K562 (cell line): ENCODE data around the gene MRPL16. TPM values are rescaled to one million over a fixed set of nuclear protein-coding genes. Genes with fewer than 3 reads are reported as not detected.

Source experiments
- CBFA2T3 ChIP-seq: fragments of 450-650 bp; IDR thresholded peaks from 2 replicates; pipeline ENCODE4 v1.6.1; 2017
- FOSL1 ChIP-seq: fragments of 200-800 bp; sonication (Bioruptor generic); conservative IDR thresholded peaks from 2 replicates; pipeline ENCODE4 v1.6.1; 2016; ENCODE audit warnings: missing genetic modification characterization, missing compliant biosample characterization
- HSF4 ChIP-seq: fragments of 250-450 bp; sonication (Bioruptor Pico); IDR thresholded peaks from 2 replicates; pipeline ENCODE4 v2.1.2; 2022; ENCODE audit warnings: mild to moderate bottlenecking, moderate library complexity, borderline replicate concordance
- ILF3 ChIP-seq: fragments of 450-650 bp; IDR thresholded peaks from 2 replicates; pipeline ENCODE4 v1.6.1; 2018; ENCODE audit warnings: antibody characterized with exemption, mild to moderate bottlenecking, moderate library complexity, borderline replicate concordance
- KLF16 ChIP-seq: IDR thresholded peaks from 2 replicates; pipeline ENCODE4 v1.6.1; 2016; ENCODE audit warnings: antibody characterized with exemption
- NCOA1 ChIP-seq: fragments of 450-650 bp; IDR thresholded peaks from 2 replicates; pipeline ENCODE4 v1.6.1; 2016; ENCODE audit warnings: low read depth
- NR2F6 ChIP-seq: fragments of 450-650 bp; formaldehyde crosslinking; IDR thresholded peaks from 2 replicates; pipeline ENCODE4 v1.4.0; 2020; ENCODE audit warnings: mild to moderate bottlenecking
- PTBP1 ChIP-seq: fragments of 200-400 bp; formaldehyde crosslinking; IDR thresholded peaks from 2 replicates; pipeline ENCODE4 v1.6.1; 2017; ENCODE audit warnings: low read depth, low read length
- STAT5A ChIP-seq: IDR thresholded peaks from 2 replicates; pipeline ENCODE4 v1.6.1; 2012; ENCODE audit warnings: low read length, inconsistent platforms, borderline replicate concordance
- TCF3 ChIP-seq: sonication (generic); formaldehyde crosslinking; IDR thresholded peaks from 2 replicates; pipeline ENCODE4 v1.4.0; 2020; ENCODE audit warnings: mild to moderate bottlenecking, missing genetic modification reagents
- U2AF1 ChIP-seq: fragments of 200-400 bp; formaldehyde crosslinking; optimal IDR thresholded peaks from 2 replicates; pipeline ENCODE3; 2017; ENCODE audit warnings: mild to moderate bottlenecking, low read depth, low read length, moderate library complexity
- U2AF2 ChIP-seq: fragments of 200-400 bp; formaldehyde crosslinking; optimal IDR thresholded peaks from 2 replicates; pipeline ENCODE3; 2017; ENCODE audit warnings: low read depth, mild to moderate bottlenecking, low read length
- ZNF133 ChIP-seq: fragments of 250-450 bp; sonication (Bioruptor Pico); IDR thresholded peaks from 2 replicates; pipeline ENCODE4 v1.4.0; 2020; ENCODE audit warnings: mild to moderate bottlenecking
- ZNF175 ChIP-seq: fragments of 200-800 bp; sonication (Bioruptor generic); IDR thresholded peaks from 2 replicates; pipeline ENCODE4 v1.6.1; 2016; ENCODE audit warnings: low read depth, mild to moderate bottlenecking, missing genetic modification characterization, missing compliant biosample characterization
- ZNF217 ChIP-seq: sonication (generic); formaldehyde crosslinking; IDR thresholded peaks from 2 replicates; pipeline ENCODE4 v1.8.0; 2022; ENCODE audit warnings: mild to moderate bottlenecking, missing genetic modification reagents
- ZNF436 ChIP-seq: fragments of 250-450, 450-650 bp; sonication (Bioruptor Pico); formaldehyde crosslinking; IDR thresholded peaks from 2 replicates; pipeline ENCODE4 v1.7.0; 2020; ENCODE audit warnings: mild to moderate bottlenecking
- ZNF561 ChIP-seq: fragments of 450-650 bp; formaldehyde crosslinking; conservative IDR thresholded peaks from 2 replicates; pipeline ENCODE4 v1.4.0; 2020; ENCODE audit warnings: mild to moderate bottlenecking, moderate library complexity
- polyA plus RNA-seq, 8 experiments: library from polyadenylated mRNA; depleted of rRNA in 4 of 8; stranded (reverse) in 5 of 8; unstranded in 3 of 8; fragments of >200 nt; fragmentation: Nextera tagmentation in 2 of 8; fragmentation: Illumina TruSeq in 1 of 8; extraction: Ambion mirVana in 2 of 8; extraction: Trizol in 1 of 8; gene quantifications; 2 replicates each; pipeline versions ENCODE4 v1.2.1 to v1.2.3, GENCODE V29; 2011 to 2014; ENCODE audit warnings: inconsistent platforms in 1 of 8, missing spikeins in 1 of 8
- total RNA-seq, 7 experiments: library from RNA; depleted of rRNA in 6 of 7; stranded (reverse); fragments of >200 nt in 6 of 7; fragmentation: Illumina TruSeq in 2 of 7; extraction: Trizol in 2 of 7; gene quantifications; 2 replicates each; pipeline versions ENCODE4 v1.2.1 to v1.2.3, GENCODE V29; 2011 to 2021; ENCODE audit warnings: low replicate concordance in 1 of 7
- TF ChIP-seq, protein P1 (sequence below), 2 experiments: fragments of 250-450 bp in 1 of 2; fragments of 450-650 bp in 1 of 2; sonication (Bioruptor Pico) in 1 of 2; IDR thresholded peaks; 2 replicates each; pipeline versions ENCODE4 v1.6.1 to v1.8.0; 2016 to 2021; ENCODE audit warnings: mild to moderate bottlenecking in 2 of 2, moderate library complexity in 2 of 2, missing compliant biosample characterization in 1 of 2, missing genetic modification characterization in 1 of 2
- TF ChIP-seq, protein P2 (sequence below): fragments of 450-650 bp; IDR thresholded peaks from 2 replicates; pipeline ENCODE4 v1.6.1; 2017; ENCODE audit warnings: mild to moderate bottlenecking, moderate library complexity
- TF ChIP-seq, protein P3 (sequence below): conservative IDR thresholded peaks from 2 replicates; pipeline ENCODE4 v1.6.1; 2011; ENCODE audit warnings: low read depth, mild to moderate bottlenecking, low read length; ENCODE audit not compliant: control insufficient read depth
- TF ChIP-seq, protein P4 (sequence below), 3 experiments: IDR thresholded peaks in 2 of 3; conservative IDR thresholded peaks in 1 of 3; 2 replicates each; pipeline ENCODE4 v1.5.1; 2011 to 2012; ENCODE audit warnings: low read length in 3 of 3, mild to moderate bottlenecking in 3 of 3, control low read depth in 2 of 3, improper control_type of control experiment in 1 of 3, inconsistent platforms in 1 of 3, low read depth in 1 of 3, mixed read lengths in 1 of 3, moderate library complexity in 1 of 3; ENCODE audit not compliant: insufficient read depth in 2 of 3
- TF ChIP-seq, protein P5 (sequence below): fragments of 450-650 bp; formaldehyde crosslinking; IDR thresholded peaks from 2 replicates; pipeline ENCODE4 v1.4.0; 2020; ENCODE audit warnings: mild to moderate bottlenecking, mixed read lengths

MRPL16 gene
- total and polyA plus RNA-seq, 9 of the 15 experiments (the other 6 are each of a cell fraction or from before 2014, with no cell fraction given): 63.3 to 209 (median 157) TPM

DNA sequence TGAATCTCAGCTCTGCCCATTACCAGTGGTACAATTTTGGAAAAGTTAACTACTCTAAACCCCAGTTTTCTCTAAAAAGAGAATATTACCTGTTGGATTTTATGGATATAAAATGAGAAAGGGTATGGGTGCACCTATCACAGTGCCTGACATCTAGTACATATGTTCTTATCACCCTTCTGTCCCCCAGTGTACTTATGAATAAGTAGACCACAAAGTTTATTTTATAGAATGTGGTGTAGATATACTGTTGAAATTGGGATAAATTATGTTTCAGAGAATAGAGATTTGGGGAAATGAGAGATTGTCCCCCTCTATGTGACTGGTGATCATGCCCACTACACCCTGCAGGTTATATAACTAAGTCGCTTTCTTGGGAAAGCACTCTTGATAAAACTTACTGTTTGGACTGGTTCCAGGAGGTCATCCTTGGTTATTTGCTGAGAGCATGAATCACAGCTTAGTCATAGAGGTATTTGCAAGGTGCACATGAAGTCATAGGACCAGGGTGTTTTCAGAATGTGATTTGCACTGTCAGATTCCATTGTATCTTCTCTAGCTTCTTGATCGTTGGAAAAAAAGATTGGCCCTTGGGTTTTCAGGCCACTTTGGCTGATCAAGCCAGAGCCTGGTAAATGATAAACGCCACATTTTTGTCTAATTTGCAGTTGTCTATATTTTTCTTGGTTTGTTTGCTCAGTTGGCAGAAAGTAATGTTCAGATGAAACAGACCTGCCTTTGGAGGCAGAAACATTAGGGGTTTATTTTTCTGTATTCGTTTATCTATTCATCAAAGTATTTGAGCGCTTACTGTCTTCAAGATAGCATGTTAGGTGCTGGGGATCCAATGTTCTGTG lies 34.1 kb downstream of the MRPL16 start (continued):
- TF ChIP-seq, protein P1, sequence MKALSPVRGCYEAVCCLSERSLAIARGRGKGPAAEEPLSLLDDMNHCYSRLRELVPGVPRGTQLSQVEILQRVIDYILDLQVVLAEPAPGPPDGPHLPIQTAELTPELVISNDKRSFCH (CRISPR knock-in tag; IDR thresholded peaks at IDR 0.05): no peak
- TF ChIP-seq, protein P1 (tag; IDR thresholded peaks at IDR 0.05): no peak
- TF ChIP-seq, protein P2, sequence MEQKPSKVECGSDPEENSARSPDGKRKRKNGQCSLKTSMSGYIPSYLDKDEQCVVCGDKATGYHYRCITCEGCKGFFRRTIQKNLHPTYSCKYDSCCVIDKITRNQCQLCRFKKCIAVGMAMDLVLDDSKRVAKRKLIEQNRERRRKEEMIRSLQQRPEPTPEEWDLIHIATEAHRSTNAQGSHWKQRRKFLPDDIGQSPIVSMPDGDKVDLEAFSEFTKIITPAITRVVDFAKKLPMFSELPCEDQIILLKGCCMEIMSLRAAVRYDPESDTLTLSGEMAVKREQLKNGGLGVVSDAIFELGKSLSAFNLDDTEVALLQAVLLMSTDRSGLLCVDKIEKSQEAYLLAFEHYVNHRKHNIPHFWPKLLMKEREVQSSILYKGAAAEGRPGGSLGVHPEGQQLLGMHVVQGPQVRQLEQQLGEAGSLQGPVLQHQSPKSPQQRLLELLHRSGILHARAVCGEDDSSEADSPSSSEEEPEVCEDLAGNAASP: no peak
- TF ChIP-seq ZNF436 (CRISPR knock-in tag) (no peak), KLF16 (no peak), FOSL1 (tag) (peak; percentile 97), ZNF561 (CRISPR knock-in tag) (no peak), TCF3 (CRISPR knock-in tag) (no peak), NR2F6 (CRISPR knock-in tag) (no peak), STAT5A (no peak), PTBP1 (no peak), ZNF217 (no peak), ZNF175 (CRISPR knock-in tag) (no peak), ZNF133 (CRISPR knock-in tag) (no peak), U2AF1 (no peak), U2AF2 (no peak), HSF4 (CRISPR knock-in tag) (no peak), CBFA2T3 (peak; percentile 52), ILF3 (no peak), NCOA1 (no peak)
- TF ChIP-seq, protein P3, sequence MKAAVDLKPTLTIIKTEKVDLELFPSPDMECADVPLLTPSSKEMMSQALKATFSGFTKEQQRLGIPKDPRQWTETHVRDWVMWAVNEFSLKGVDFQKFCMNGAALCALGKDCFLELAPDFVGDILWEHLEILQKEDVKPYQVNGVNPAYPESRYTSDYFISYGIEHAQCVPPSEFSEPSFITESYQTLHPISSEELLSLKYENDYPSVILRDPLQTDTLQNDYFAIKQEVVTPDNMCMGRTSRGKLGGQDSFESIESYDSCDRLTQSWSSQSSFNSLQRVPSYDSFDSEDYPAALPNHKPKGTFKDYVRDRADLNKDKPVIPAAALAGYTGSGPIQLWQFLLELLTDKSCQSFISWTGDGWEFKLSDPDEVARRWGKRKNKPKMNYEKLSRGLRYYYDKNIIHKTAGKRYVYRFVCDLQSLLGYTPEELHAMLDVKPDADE: no peak
- TF ChIP-seq, protein P4, sequence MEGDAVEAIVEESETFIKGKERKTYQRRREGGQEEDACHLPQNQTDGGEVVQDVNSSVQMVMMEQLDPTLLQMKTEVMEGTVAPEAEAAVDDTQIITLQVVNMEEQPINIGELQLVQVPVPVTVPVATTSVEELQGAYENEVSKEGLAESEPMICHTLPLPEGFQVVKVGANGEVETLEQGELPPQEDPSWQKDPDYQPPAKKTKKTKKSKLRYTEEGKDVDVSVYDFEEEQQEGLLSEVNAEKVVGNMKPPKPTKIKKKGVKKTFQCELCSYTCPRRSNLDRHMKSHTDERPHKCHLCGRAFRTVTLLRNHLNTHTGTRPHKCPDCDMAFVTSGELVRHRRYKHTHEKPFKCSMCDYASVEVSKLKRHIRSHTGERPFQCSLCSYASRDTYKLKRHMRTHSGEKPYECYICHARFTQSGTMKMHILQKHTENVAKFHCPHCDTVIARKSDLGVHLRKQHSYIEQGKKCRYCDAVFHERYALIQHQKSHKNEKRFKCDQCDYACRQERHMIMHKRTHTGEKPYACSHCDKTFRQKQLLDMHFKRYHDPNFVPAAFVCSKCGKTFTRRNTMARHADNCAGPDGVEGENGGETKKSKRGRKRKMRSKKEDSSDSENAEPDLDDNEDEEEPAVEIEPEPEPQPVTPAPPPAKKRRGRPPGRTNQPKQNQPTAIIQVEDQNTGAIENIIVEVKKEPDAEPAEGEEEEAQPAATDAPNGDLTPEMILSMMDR (IDR thresholded peaks at IDR 0.05 in 2 of 3, conservative IDR thresholded peaks at IDR 0.05 in 1 of 3; ENCODE audit: insufficient read depth in 2 of 3, low read depth in 1 of 3, low read length in 3 of 3): no peak
- TF ChIP-seq, protein P5, sequence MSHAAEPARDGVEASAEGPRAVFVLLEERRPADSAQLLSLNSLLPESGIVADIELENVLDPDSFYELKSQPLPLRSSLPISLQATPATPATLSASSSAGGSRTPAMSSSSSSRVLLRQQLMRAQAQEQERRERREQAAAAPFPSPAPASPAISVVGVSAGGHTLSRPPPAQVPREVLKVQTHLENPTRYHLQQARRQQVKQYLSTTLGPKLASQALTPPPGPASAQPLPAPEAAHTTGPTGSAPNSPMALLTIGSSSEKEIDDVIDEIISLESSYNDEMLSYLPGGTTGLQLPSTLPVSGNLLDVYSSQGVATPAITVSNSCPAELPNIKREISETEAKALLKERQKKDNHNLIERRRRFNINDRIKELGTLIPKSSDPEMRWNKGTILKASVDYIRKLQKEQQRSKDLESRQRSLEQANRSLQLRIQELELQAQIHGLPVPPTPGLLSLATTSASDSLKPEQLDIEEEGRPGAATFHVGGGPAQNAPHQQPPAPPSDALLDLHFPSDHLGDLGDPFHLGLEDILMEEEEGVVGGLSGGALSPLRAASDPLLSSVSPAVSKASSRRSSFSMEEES (CRISPR knock-in tag): no peak
